ENCODE results near the gene ZSWIM8.

ZSWIM8 gene

GRCh38 chr10:73782749-73783085 is 2.7 kb upstream of the ZSWIM8 start (continued):
- TF ChIP-seq ZBTB10 (tag by site-specific recombination; IDR thresholded peaks at IDR 0.05) (no peak), SETDB1 (IDR thresholded peaks at IDR 0.05; ENCODE audit: insufficient read length, low read length) (no peak), ZNF148 (tag by site-specific recombination; IDR thresholded peaks at IDR 0.05; ENCODE audit: borderline replicate concordance) (no peak), ZNF350 (tag by site-specific recombination; IDR thresholded peaks at IDR 0.05) (no peak), ZNF169 (tag by site-specific recombination; IDR thresholded peaks at IDR 0.05) (no peak), SCRT1 (tag by site-specific recombination; IDR thresholded peaks at IDR 0.05; ENCODE audit: borderline replicate concordance) (no peak), ZNF830 (tag by site-specific recombination; IDR thresholded peaks at IDR 0.05; ENCODE audit: low read depth) (no peak), PRDM10 (tag by site-specific recombination; IDR thresholded peaks at IDR 0.05) (no peak), ATF2 (tag by site-specific recombination; IDR thresholded peaks at IDR 0.05; ENCODE audit: low read depth) (no peak), ZNF280C (tag by site-specific recombination; IDR thresholded peaks at IDR 0.05) (no peak), ZBTB44 (tag by site-specific recombination; IDR thresholded peaks at IDR 0.05) (no peak)

Measured in HEK293 (cell line).